Stimulated activated CD4-positive, alpha-beta T cell treated with anti-CD3 and anti-CD28 coated beads, Interleukin-2, amount 100 ng/mL, for 48 hours (primary cell): Measurements from ENCODE around the gene BCL6B.

Experiments used
- DNase-seq, 2 donors: peaks; one replicate each; pipeline ENCODE4 v3.0.0-alpha.2; 2020

BCL6B gene

GRCh38 chr17:7011415-7011814 lies 11.4 kb upstream of the BCL6B start:
- no peak for DNase-seq

DNA sequence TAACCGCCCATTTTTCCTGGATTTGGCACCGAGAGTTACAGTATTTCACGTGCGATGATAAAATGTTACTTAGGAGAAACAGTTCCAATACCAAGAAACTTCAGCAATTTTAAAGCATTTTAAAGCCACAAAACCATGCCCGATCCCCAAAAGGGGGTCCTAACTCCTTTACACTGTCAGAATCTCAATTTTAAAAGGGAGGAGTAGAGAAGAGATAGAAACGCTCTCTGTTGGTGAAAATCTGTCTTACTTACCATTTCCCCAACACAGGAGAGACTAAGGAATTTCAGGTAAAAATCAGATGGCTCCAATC lies 11.0 kb upstream of the BCL6B start:
- no peak for DNase-seq

- peak; percentile 91 to 94 for DNase-seq
These were observed 8.4 kb upstream of the BCL6B start for GRCh38 chr17:7014261-7014994.

- DNase-seq = peak; percentile 51 to 66
These were observed 7.6 kb upstream of the BCL6B start for GRCh38 chr17:7014995-7015958.

GRCh38 chr17:7016418-7016817 lies 6.4 kb upstream of the BCL6B start:
- no peak for DNase-seq

- DNase-seq = no peak
These were observed 5.7 kb upstream of the BCL6B start for GRCh38 chr17:7016886-7017826.

DNA sequence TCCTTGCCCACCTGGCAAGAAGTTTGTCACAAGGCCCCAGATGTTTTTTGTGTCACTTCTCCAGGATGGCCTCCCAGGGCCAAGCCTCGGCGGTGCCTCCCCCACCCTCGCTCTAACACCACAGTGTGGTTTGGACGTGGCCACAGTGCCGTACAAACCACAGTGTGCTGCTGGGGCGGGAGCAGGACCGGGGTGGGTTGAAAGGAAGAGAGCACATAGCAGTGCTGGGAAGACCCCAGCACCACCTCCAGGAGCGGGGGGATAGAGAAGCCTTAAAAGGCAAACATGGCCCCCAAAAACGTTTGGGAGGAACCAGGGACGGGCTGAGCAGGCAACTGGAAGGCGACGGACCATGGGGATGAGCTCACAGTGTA lies 5.0 kb upstream of the BCL6B start:
- DNase-seq = no peak

DNA sequence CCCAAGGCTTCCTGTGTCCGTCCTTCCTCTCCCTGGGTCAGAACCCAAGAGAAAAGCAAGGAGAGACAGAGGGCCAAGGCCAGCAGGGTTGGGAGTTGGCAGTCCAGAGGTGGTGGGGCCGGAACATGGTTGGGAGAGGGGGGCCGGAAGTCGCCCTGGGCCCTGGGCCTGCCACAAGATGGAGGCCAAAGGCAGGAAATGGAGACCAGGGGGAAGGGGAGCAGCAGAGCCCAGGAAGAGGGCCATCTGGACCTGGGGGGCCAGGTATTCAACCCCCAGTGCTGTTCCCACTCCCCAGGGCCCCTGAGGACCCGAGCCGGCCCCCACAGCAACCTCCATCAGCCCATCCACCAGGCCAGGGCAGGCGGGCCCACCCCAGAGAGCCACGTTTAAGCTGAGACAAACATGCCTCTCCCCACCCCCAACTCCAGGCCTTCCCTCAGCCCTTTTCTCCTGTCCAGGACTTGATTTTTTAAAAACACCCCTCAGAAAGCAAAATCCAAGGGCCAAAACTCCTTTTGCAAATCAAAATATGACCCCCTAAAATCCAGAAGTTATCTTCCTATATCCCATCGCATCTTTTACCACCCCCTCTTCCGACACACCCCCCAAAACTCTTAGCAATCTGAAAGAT lies 4.4 kb upstream of the BCL6B start:
- DNase-seq = no peak

- no peak for DNase-seq
These were observed 3.5 kb upstream of the BCL6B start for GRCh38 chr17:7019367-7019766.

- DNase-seq = no peak
These were observed 2.9 kb upstream of the BCL6B start for GRCh38 chr17:7019839-7020519.

- no peak for DNase-seq
These were observed 1.8 kb upstream of the BCL6B start for GRCh38 chr17:7020894-7021664.

GRCh38 chr17:7021993-7022778 lies 664 bp upstream of the BCL6B start:
- DNase-seq = peak; percentile 78 to 86

DNA sequence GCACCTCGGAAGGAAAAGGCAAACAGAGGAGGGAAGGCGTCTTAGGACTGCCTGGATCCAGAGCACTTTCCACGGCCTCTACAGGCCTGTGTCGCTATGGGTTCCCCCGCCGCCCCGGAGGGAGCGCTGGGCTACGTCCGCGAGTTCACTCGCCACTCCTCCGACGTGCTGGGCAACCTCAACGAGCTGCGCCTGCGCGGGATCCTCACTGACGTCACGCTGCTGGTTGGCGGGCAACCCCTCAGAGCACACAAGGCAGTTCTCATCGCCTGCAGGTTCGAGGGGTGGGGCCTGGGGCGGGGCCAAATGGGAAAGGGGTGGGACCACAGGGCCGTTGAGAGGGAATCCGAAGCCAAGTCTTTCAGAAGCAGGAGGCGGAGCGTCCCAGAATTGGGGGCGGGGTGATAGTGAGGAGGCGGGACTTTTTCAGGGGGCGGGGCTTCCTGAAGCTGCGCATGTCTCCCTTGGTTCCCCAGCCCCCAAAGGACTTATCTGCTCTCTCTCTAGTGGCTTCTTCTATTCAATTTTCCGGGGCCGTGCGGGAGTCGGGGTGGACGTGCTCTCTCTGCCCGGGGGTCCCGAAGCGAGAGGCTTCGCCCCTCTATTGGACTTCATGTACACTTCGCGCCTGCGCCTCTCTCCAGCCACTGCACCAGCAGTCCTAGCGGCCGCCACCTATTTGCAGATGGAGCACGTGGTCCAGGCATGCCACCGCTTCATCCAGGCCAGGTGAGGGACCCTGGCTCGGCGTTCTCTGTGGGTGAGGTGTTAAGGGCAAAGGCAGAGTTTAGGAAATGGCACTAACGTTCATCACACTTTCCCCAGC lies 939 bp downstream of the BCL6B start:
- DNase-seq = peak; percentile 93 to 94

- no peak for DNase-seq
These were observed 1.5 kb downstream of the BCL6B start for GRCh38 chr17:7024402-7024785.

- no peak for DNase-seq
These were observed 2.4 kb downstream of the BCL6B start for GRCh38 chr17:7025245-7025644.

- DNase-seq = no peak
These were observed 3.7 kb downstream of the BCL6B start for GRCh38 chr17:7026471-7027115.

DNA sequence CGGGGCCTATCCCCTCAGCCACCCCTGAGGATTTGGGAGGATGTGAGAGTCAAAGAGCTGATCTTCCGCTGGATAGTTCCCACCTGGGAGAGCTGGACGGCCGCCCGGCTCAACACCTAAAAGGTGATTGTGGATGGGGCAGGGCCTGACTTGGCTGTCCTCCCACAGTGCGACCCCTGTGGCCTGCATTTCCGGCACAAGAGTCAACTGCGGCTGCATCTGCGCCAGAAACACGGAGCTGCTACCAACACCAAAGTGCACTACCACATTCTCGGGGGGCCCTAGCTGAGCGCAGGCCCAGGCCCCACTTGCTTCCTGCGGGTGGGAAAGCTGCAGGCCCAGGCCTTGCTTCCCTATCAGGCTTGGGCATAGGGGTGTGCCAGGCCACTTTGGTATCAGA lies 4.5 kb downstream of the BCL6B start:
- no peak for DNase-seq

DNA sequence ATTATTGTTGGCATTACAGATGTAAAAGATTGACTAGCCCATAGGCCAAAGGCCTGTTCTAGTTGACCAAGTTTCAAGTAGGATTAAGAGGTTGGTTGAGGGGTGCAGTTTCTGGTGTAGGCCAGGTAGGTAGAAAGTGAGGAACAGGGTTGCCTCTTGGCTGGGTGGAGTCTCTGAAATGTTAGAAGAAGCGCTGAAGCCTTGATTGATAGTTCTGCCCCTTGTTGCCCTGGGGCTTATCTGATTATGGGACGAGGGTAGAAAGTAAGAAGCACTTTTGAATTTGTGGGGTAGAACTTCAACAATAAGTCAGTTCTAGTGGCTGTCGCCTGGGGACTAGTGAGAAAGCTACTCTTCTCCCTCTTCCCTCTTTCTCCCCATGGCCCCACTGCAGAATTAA lies 6.2 kb downstream of the BCL6B start:
- no peak for DNase-seq

GRCh38 chr17:7029659-7030058 lies 6.8 kb downstream of the BCL6B start:
- DNase-seq = no peak
